HepG2 (cell line): ENCODE measurements around the gene RTP5.

ENCODE experiments used
- ASH2L ChIP-seq: fragments of 300-600, 200-600 bp; sonication (generic); IDR thresholded peaks from 2 replicates; pipeline ENCODE4 v1.7.0; 2017; ENCODE audit warnings: low read depth, mild to moderate bottlenecking, moderate library complexity, mixed read lengths, low read length; ENCODE audit not compliant: insufficient read length
- CTCF ChIP-seq: sonication (generic); formaldehyde crosslinking; IDR thresholded peaks from 2 replicates; pipeline ENCODE4 v1.5.0; 2020; ENCODE audit warnings: mild to moderate bottlenecking, missing genetic modification reagents, moderate library complexity
- NBN ChIP-seq: fragments of 450-650 bp; conservative IDR thresholded peaks from 2 replicates; pipeline ENCODE4 v1.6.1; 2017
- STAT6 ChIP-seq: sonication (generic); formaldehyde crosslinking; IDR thresholded peaks from 2 replicates; pipeline ENCODE4 v1.4.0; 2020; ENCODE audit warnings: missing genetic modification reagents, mild to moderate bottlenecking, borderline replicate concordance
- ZBED4 ChIP-seq: sonication (generic); formaldehyde crosslinking; IDR thresholded peaks from 2 replicates; pipeline ENCODE4 v1.4.0; 2020; ENCODE audit warnings: missing genetic modification reagents, borderline replicate concordance
- ZHX1 ChIP-seq: sonication (generic); formaldehyde crosslinking; IDR thresholded peaks from 2 replicates; pipeline ENCODE4 v1.8.1; 2022; ENCODE audit warnings: low read depth, mild to moderate bottlenecking, missing genetic modification reagents
- TF ChIP-seq, protein P1 (sequence below): sonication (generic); formaldehyde crosslinking; IDR thresholded peaks from 2 replicates; pipeline ENCODE4 v1.4.0; 2020; ENCODE audit warnings: mild to moderate bottlenecking, missing genetic modification reagents, borderline replicate concordance

DNA sequence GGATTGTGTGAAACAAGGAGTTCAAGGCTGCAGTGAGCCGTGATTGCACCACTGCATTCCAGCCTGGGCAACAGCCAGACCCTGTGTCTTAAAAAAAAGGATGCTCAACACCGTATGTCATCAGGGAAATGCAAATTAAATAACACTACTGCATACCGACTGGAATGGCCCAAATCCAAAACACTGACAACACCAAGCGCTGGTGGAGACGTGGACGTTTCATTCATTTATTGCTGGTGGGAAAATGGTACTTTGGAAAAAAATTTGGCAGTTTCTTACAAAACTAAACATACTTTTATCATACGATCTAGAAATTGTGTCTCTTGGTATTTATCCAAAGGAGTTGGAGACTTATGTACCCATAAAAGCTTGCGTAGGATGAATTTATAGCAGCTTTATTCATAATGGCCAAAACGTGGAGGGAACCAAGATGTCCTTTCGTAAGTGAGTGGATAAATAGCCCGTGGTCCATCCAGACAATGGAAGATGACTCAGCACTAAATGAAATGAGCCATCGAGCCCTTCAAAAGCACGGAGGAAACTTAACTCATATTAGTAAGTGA is 36.3 kb upstream of the RTP5 start:
- TF ChIP-seq STAT6 (CRISPR knock-in tag) (no peak), ZHX1 (CRISPR knock-in tag) (no peak), ZBED4 (CRISPR knock-in tag) (no peak), ASH2L (no peak), CTCF (CRISPR knock-in tag) (no peak), NBN (no peak)
- TF ChIP-seq, protein P1, sequence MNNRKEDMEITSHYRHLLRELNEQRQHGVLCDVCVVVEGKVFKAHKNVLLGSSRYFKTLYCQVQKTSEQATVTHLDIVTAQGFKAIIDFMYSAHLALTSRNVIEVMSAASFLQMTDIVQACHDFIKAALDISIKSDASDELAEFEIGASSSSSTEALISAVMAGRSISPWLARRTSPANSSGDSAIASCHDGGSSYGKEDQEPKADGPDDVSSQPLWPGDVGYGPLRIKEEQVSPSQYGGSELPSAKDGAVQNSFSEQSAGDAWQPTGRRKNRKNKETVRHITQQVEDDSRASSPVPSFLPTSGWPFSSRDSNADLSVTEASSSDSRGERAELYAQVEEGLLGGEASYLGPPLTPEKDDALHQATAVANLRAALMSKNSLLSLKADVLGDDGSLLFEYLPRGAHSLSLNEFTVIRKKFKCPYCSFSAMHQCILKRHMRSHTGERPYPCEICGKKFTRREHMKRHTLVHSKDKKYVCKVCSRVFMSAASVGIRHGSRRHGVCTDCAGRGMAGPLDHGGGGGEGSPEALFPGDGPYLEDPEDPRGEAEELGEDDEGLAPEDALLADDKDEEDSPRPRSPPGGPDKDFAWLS: no peak
